OCI-LY1 (cell line): ENCODE results near the gene SENP8.

Experiments
- H2AFZ ChIP-seq: fragments of 200-600 bp; sonication (generic), shearing (Covaris generic); 2 replicates; pipeline ENCODE4 v1.6.0; 2014; ENCODE audit warnings: antibody characterized with exemption, mild to moderate bottlenecking, low read length
- H3F3A ChIP-seq: fragments of 200-600 bp; sonication (generic), shearing (Covaris generic); 2 replicates; pipeline ENCODE4 v1.6.0; 2014; ENCODE audit warnings: mild to moderate bottlenecking, antibody characterized with exemption, low read length, moderate library complexity; ENCODE audit not compliant: insufficient read depth
- H3K27ac ChIP-seq: fragments of 200-600 bp; sonication (generic); 2 replicates; pipeline ENCODE4 v1.5.1; 2014; ENCODE audit warnings: low read length, mixed run types, mild to moderate bottlenecking, low read depth; ENCODE audit not compliant: poor library complexity, severe bottlenecking
- H3K27me3 ChIP-seq: fragments of 200-600 bp; sonication (generic); 2 replicates; pipeline ENCODE4 v1.6.0; 2014; ENCODE audit warnings: antibody characterized with exemption, mild to moderate bottlenecking, low read length, moderate library complexity; ENCODE audit not compliant: insufficient read depth
- H3K36me3 ChIP-seq: fragments of 200-600 bp; sonication (generic); 2 replicates; pipeline ENCODE4 v1.6.1; 2014; ENCODE audit warnings: mild to moderate bottlenecking, antibody characterized with exemption, low read length, moderate library complexity, mixed read lengths; ENCODE audit not compliant: insufficient read depth
- H3K4me1 ChIP-seq: fragments of 200-600 bp; sonication (generic); 2 replicates; pipeline ENCODE4 v1.5.1; 2014; ENCODE audit warnings: mild to moderate bottlenecking, low read length, moderate library complexity; ENCODE audit not compliant: insufficient read depth, severe bottlenecking
- H3K4me2 ChIP-seq: fragments of 200-600 bp; sonication (generic), shearing (Covaris generic); 2 replicates; pipeline ENCODE4 v1.6.1; 2014; ENCODE audit warnings: low read length
- H3K4me3 ChIP-seq: fragments of 200-600 bp; sonication (generic); 2 replicates; pipeline ENCODE4 v1.5.1; 2014; ENCODE audit warnings: low read length, low read depth, mild to moderate bottlenecking, mixed read lengths; ENCODE audit not compliant: poor library complexity, severe bottlenecking
- H3K79me2 ChIP-seq: fragments of 200-600 bp; shearing (Covaris generic); 2 replicates; pipeline ENCODE4 v1.6.1; 2016; ENCODE audit warnings: mixed run types, low read length, mixed read lengths; ENCODE audit not compliant: insufficient read depth
- H3K9ac ChIP-seq: fragments of 200-600 bp; sonication (generic), shearing (Covaris generic); 2 replicates; pipeline ENCODE4 v1.6.1; 2014; ENCODE audit warnings: mild to moderate bottlenecking, low read length, mixed read lengths
- H3K9me2 ChIP-seq: fragments of 200-600 bp; sonication (generic), shearing (Covaris generic); 2 replicates; pipeline ENCODE4 v1.6.1; 2014; ENCODE audit warnings: low read depth, mild to moderate bottlenecking, low read length, mixed read lengths
- H3K9me3 ChIP-seq: fragments of 200-600 bp; shearing (Covaris generic); 2 replicates; pipeline ENCODE4 v1.6.1; 2014; ENCODE audit warnings: low read length, mixed read lengths
- H4K20me1 ChIP-seq: fragments of 200-600 bp; sonication (generic), shearing (Covaris generic); 2 replicates; pipeline ENCODE4 v1.6.0; 2016; ENCODE audit warnings: mild to moderate bottlenecking, low read length; ENCODE audit not compliant: insufficient read depth
- EZH2 ChIP-seq: fragments of 200-600 bp; sonication (generic), shearing (Covaris generic); IDR thresholded peaks from 2 replicates; pipeline ENCODE4 v1.8.0; 2017; ENCODE audit warnings: borderline replicate concordance, mixed run types, mild to moderate bottlenecking, antibody characterized with exemption, low read length, moderate library complexity, mixed read lengths
- TF ChIP-seq, protein P1 (sequence below): fragments of 200-600 bp; sonication (generic), shearing (Covaris generic); IDR thresholded peaks from 2 replicates; pipeline ENCODE4 v1.5.1; 2017; ENCODE audit warnings: mild to moderate bottlenecking, antibody characterized with exemption, low read length, moderate library complexity, mixed read lengths

The SENP8 gene

DNA sequence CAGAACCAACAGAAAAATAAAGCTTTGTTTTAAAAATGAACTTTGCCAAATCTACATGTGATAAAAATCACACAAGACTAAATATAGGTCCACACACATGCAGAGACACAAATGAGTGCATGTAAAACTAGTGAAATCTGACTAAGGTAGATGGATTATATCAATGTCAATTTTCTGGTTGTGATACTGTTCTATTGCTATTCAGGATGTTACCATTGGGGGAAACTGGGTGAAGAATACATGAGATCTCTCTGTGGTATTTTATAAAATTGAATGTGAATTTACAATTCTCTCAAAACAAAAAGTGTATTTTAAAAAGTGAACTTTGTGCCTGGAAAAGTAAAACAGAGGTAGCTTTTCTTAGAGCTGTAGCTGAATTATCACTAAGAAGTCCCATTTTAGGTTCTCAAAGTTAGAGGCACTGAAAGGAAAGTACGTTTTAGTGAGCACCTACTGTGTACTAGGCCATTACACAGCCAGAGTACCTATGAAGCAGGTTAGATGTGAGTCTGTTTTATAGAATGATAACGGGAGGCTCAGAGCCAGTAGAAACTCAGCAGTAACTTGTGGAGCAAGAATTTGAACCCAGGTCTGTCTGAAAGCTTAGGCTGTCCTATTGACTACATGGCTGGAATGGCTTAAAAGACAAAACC is 71.2 kb downstream of the SENP8 start:
- no peaks in the 10 kb centered on the region for H3K9me2 ChIP-seq
- H2AFZ ChIP-seq: no peak overlapping the region
- H3K9ac ChIP-seq: no peak overlapping the region
- H3K27me3 ChIP-seq: no peaks in the 10 kb centered on the region
- no peak overlapping the region for H3K4me2 ChIP-seq
- TF ChIP-seq, protein P1, sequence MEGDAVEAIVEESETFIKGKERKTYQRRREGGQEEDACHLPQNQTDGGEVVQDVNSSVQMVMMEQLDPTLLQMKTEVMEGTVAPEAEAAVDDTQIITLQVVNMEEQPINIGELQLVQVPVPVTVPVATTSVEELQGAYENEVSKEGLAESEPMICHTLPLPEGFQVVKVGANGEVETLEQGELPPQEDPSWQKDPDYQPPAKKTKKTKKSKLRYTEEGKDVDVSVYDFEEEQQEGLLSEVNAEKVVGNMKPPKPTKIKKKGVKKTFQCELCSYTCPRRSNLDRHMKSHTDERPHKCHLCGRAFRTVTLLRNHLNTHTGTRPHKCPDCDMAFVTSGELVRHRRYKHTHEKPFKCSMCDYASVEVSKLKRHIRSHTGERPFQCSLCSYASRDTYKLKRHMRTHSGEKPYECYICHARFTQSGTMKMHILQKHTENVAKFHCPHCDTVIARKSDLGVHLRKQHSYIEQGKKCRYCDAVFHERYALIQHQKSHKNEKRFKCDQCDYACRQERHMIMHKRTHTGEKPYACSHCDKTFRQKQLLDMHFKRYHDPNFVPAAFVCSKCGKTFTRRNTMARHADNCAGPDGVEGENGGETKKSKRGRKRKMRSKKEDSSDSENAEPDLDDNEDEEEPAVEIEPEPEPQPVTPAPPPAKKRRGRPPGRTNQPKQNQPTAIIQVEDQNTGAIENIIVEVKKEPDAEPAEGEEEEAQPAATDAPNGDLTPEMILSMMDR: no peak
- H3K27ac ChIP-seq: no peak overlapping the region
- H3K4me3 ChIP-seq: no peak overlapping the region
- H3K36me3 ChIP-seq: no peaks in the 10 kb centered on the region
- no peaks in the 10 kb centered on the region for H4K20me1 ChIP-seq
- no peaks in the 10 kb centered on the region for H3F3A ChIP-seq
- H3K4me1 ChIP-seq: no peaks in the 10 kb centered on the region
- H3K9me3 ChIP-seq: no peaks in the 10 kb centered on the region
- no peaks in the 10 kb centered on the region for H3K79me2 ChIP-seq

- Histone ChIP-seq H3K4me1 (peaks cover 5% of the 10 kb centered on the region), H4K20me1 (no peaks in the 10 kb centered on the region), H3K9me2 (no peaks in the 10 kb centered on the region), H3K27ac (no peak overlapping the region), H3K27me3 (no peaks in the 10 kb centered on the region), H3K36me3 (no peaks in the 10 kb centered on the region), H3K79me2 (no peaks in the 10 kb centered on the region), H3K9ac (no peak overlapping the region), H3K9me3 (no peaks in the 10 kb centered on the region), H3K4me2 (no peak overlapping the region), H2AFZ (no peak overlapping the region), H3F3A (no peaks in the 10 kb centered on the region), H3K4me3 (no peak overlapping the region)
- TF ChIP-seq, protein P1: no peak
- TF ChIP-seq EZH2: no peak
Observed at GRCh38 chr15:72192416-72192815, 74.2 kb downstream of the SENP8 start.
